OCI-LY3 (cell line): ENCODE measurements around the gene RTBDN.

Source experiments
- H2AFZ ChIP-seq: fragments of 200-600, 300-600 bp; shearing (Covaris generic); 2 replicates; pipeline ENCODE4 v1.6.0; 2014; ENCODE audit warnings: antibody characterized with exemption, low read depth, low read length
- H3K27ac ChIP-seq: fragments of 200-600, 300-600 bp; sonication (generic); 2 replicates; pipeline ENCODE4 v1.5.1; 2014; ENCODE audit warnings: mild to moderate bottlenecking, low read length, moderate library complexity, mixed read lengths
- H3K27me3 ChIP-seq: fragments of 200-600, 300-600 bp; sonication (generic); 2 replicates; pipeline ENCODE4 v1.6.1; 2014; ENCODE audit warnings: low read depth, low read length, mixed read lengths
- H3K36me3 ChIP-seq: fragments of 200-600, 300-600 bp; sonication (generic); replicated peaks from 2 replicates; pipeline ENCODE3; 2014; ENCODE audit warnings: low read depth, low read length, mixed read lengths
- H3K4me1 ChIP-seq: fragments of 300-600, 200-600 bp; sonication (generic); 2 replicates; pipeline ENCODE4 v1.6.1; 2014; ENCODE audit warnings: low read length, mixed read lengths
- H3K4me2 ChIP-seq: fragments of 200-600, 300-600 bp; sonication (generic); 2 replicates; pipeline ENCODE4 v1.6.1; 2014; ENCODE audit warnings: low read length, mixed read lengths
- H3K4me3 ChIP-seq: fragments of 300-600, 200-600 bp; sonication (generic); 2 replicates; pipeline ENCODE4 v1.5.1; 2014; ENCODE audit warnings: antibody characterized with exemption, mild to moderate bottlenecking, low read length, moderate library complexity
- H3K79me2 ChIP-seq: fragments of 300-600, 200-600 bp; shearing (Covaris generic); 2 replicates; pipeline ENCODE4 v1.6.1; 2014; ENCODE audit warnings: mild to moderate bottlenecking, low read length, mixed read lengths
- H3K9ac ChIP-seq: fragments of 300-600, 200-600 bp; shearing (Covaris generic); 2 replicates; pipeline ENCODE4 v1.6.0; 2014; ENCODE audit warnings: mild to moderate bottlenecking, low read length, moderate library complexity
- H3K9me3 ChIP-seq: fragments of 200-600, 300-600 bp; shearing (Covaris generic); 2 replicates; pipeline ENCODE4 v1.6.1; 2014; ENCODE audit warnings: low read length, mixed read lengths; ENCODE audit not compliant: insufficient read depth
- H4K20me1 ChIP-seq: fragments of 200-600, 300-600 bp; sonication (generic); 2 replicates; pipeline ENCODE4 v1.6.1; 2016; ENCODE audit warnings: low read length, mixed read lengths; ENCODE audit not compliant: insufficient read depth
- EZH2phosphoT487 ChIP-seq: fragments of 200-600 bp; shearing (Covaris generic); IDR thresholded peaks from 2 replicates; pipeline ENCODE4 v1.6.1; 2018; ENCODE audit warnings: antibody characterized with exemption, mixed run types, low read depth
- TF ChIP-seq, protein P1 (sequence below): fragments of 200-600, 300-600 bp; sonication (generic); IDR thresholded peaks from 2 replicates; pipeline ENCODE4 v1.5.1; 2014; ENCODE audit warnings: antibody characterized with exemption, low read length, low read depth

The RTBDN gene

DNA sequence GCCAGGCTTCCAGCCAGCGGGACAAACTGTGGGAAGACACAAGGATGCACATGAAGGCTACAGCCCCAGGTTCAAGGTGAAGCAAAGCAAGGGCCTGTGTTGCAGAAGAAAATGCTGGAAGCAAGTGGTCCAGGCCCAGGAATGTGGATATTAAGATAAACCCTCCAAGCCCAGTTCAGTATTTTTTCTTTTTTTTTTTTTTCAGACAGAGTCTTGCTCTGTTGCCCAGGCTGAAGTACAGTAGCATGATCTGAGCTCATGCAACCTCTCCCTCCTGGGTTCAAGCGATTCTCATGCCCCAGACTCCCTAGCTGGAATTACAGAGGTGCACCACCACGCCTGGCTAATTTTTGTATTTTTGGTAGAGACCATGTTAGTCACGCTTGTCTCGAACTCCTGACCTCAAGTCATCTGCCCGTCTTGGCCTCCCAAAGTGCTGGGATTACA lies 37.2 kb downstream of the RTBDN start:
- Histone ChIP-seq H3K27ac (no peak overlapping the region), H3K4me3 (no peak overlapping the region), H3K36me3 (peaks cover 28% of the 10 kb centered on the region), H3K4me1 (peaks cover 38% of the 10 kb centered on the region), H3K9ac (no peak overlapping the region), H3K4me2 (no peak overlapping the region), H2AFZ (no peak overlapping the region), H4K20me1 (peaks cover 4% of the 10 kb centered on the region; the same call in 1 of the 2 replicates), H3K9me3 (no peaks in the 10 kb centered on the region), H3K27me3 (no peaks in the 10 kb centered on the region), H3K79me2 (peaks cover 53% of the 10 kb centered on the region)
- TF ChIP-seq EZH2phosphoT487, result no peak
- TF ChIP-seq, protein P1, sequence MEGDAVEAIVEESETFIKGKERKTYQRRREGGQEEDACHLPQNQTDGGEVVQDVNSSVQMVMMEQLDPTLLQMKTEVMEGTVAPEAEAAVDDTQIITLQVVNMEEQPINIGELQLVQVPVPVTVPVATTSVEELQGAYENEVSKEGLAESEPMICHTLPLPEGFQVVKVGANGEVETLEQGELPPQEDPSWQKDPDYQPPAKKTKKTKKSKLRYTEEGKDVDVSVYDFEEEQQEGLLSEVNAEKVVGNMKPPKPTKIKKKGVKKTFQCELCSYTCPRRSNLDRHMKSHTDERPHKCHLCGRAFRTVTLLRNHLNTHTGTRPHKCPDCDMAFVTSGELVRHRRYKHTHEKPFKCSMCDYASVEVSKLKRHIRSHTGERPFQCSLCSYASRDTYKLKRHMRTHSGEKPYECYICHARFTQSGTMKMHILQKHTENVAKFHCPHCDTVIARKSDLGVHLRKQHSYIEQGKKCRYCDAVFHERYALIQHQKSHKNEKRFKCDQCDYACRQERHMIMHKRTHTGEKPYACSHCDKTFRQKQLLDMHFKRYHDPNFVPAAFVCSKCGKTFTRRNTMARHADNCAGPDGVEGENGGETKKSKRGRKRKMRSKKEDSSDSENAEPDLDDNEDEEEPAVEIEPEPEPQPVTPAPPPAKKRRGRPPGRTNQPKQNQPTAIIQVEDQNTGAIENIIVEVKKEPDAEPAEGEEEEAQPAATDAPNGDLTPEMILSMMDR, result no peak

DNA sequence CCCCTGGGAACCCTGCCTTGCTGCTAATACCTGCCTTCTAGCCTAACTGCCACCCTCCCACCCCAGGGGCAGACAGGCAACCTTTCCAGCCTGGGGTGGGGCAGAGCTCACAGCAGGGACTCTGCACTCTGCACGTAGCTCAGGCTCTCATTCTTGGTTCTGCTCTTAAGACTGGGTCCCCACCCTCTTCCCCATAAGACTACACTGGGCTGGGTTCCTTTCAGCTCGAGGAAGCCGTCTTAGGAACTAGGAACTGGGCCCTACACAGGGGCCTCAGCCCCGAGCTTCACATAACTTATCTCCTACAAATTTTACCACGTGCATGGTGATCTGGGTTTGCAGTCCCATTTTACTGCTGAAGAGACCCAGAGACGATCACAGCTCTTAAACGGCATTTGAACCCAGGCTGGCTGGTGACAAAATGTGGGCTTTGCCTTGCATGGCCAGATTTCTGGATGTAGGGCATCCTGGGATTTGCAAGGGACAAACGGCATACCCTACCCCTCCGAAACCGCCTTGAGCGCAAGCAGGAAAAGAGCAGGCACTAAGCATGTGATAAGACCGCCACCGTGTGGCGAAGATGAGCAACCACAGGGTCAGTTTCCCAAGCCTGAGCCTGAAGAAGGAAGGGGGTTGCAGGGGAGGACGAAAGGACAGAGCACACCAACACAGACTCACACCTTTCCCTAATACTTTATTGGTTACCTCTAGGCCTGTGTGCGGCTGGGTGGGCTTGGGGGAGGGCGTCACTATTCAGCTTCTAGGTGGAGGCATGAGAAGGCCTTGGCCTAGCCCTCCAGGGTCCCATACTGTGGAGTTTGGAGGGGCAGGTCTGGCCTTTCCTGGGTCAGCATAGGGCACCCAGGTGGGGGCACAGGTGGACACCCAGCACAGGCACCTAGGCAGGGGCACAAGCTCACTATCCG lies 38.0 kb downstream of the RTBDN start:
- peak overlapping the region; percentile 74 for H3K27ac ChIP-seq
- H4K20me1 ChIP-seq, result peaks cover 4% of the 10 kb centered on the region; the same call in 1 of the 2 replicates
- peak overlapping the region; percentile 51 for H3K4me3 ChIP-seq
- no peaks in the 10 kb centered on the region for H3K9me3 ChIP-seq
- no peak overlapping the region for H2AFZ ChIP-seq
- H3K4me1 ChIP-seq, result peaks cover 38% of the 10 kb centered on the region
- no peaks in the 10 kb centered on the region for H3K27me3 ChIP-seq
- peaks cover 32% of the 10 kb centered on the region for H3K36me3 ChIP-seq
- TF ChIP-seq EZH2phosphoT487, result no peak
- TF ChIP-seq, protein P1, result peak; percentile 98
- peak overlapping the region; percentile 71 for H3K4me2 ChIP-seq
- H3K9ac ChIP-seq, result peak overlapping the region; percentile 49
- H3K79me2 ChIP-seq, result peaks cover 58% of the 10 kb centered on the region

DNA sequence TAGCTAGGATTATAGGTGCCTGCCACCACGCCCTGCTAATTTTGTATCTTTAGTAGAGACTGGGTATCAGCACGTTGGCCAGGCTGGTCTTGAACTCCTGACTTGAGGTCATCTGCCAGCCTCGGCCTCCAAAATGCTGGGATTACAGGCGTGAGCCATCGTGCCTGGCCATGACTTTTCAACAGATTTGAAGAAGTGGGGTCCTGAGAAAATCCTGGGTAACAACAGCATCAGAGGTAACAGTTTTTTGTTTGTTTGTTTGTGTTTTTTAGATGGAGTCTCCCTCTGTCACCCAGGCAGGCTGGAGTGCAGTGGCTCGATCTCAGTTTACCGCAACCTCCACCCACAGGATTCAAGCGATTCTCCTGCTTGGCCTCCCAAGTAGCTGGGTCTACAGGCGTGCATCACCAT lies 39.4 kb downstream of the RTBDN start:
- peak overlapping the region; percentile 83 for H3K9ac ChIP-seq

More for the DNA sequence above, 39.4 kb downstream of the RTBDN start:
- Histone ChIP-seq H3K4me1 (peaks cover 36% of the 10 kb centered on the region), H4K20me1 (peaks cover 4% of the 10 kb centered on the region; the same call in 1 of the 2 replicates), H2AFZ (no peak overlapping the region), H3K27me3 (no peaks in the 10 kb centered on the region), H3K79me2 (peaks cover 54% of the 10 kb centered on the region), H3K4me3 (peak overlapping the region; percentile 87; the same call in 1 of the 2 replicates), H3K27ac (peak overlapping the region; percentile 92), H3K36me3 (peaks cover 24% of the 10 kb centered on the region), H3K4me2 (peak overlapping the region; percentile 71), H3K9me3 (no peaks in the 10 kb centered on the region)
- no peak for TF ChIP-seq EZH2phosphoT487
- TF ChIP-seq, protein P1, result no peak
